ENCODE data around the gene OSBPL5. TPM values are rescaled to one million over a fixed set of nuclear protein-coding genes. Genes with fewer than 3 reads are reported as not detected.

OSBPL5 gene
- total and polyA plus RNA-seq, 2 donors from 2014 or later: 8.5 to 63.0 TPM

DNA sequence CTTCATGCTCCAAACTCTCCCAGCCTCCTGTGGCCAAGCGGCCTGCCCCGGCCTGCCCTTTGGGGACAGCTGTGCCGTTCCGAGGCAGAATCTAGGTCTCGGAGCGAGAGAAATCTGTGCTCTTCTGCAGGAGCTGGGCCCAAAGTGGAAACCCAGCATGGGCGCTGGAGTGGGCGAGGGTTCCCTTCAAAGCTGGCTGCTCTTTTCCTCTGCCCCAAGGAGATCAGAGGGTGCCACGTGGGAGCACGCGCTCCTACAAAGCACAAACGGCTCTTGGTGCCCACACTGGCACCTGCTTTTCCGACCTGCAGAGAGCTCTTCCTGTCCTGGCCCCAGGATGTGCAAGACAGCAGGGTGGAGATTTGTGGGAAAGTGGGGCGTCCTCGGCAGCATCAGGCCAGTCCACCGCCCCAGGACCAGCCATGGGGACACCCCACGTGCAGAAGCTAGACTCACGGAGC, 6.9 kb downstream of the OSBPL5 start:
- Histone ChIP-seq H3K9me3 (ENCODE audit: control insufficient read depth in 2 of 3, insufficient read depth in 1 of 3, low read length in 3 of 3) (no peaks in the 10 kb centered on the region), H3K4me1 (ENCODE audit: control insufficient read depth in 2 of 3, insufficient read depth in 2 of 3, low read depth in 1 of 3, low read length in 3 of 3) (peaks cover 0 to 44% (median 37%) of the 10 kb centered on the region in 3 donors), H3K36me3 (ENCODE audit: control insufficient read depth in 2 of 3, insufficient read depth in 3 of 3, low read length in 3 of 3) (no peaks in the 10 kb centered on the region), H3K27me3 (ENCODE audit: control insufficient read depth, insufficient read depth, low read length) (no peaks in the 10 kb centered on the region), H3K9ac (ENCODE audit: low read length in 3 of 3) (no peak overlapping the region), H3K4me3 (ENCODE audit: low read length in 3 of 3) (no peak overlapping the region), H3K27ac (ENCODE audit: low read depth in 2 of 2, low read length in 2 of 2) (no peak overlapping the region)
- DNase-seq (peak in 2 of 5 donors; percentile 35 to 66), FAIRE-seq (no peak)
- TF ChIP-seq, protein P1, sequence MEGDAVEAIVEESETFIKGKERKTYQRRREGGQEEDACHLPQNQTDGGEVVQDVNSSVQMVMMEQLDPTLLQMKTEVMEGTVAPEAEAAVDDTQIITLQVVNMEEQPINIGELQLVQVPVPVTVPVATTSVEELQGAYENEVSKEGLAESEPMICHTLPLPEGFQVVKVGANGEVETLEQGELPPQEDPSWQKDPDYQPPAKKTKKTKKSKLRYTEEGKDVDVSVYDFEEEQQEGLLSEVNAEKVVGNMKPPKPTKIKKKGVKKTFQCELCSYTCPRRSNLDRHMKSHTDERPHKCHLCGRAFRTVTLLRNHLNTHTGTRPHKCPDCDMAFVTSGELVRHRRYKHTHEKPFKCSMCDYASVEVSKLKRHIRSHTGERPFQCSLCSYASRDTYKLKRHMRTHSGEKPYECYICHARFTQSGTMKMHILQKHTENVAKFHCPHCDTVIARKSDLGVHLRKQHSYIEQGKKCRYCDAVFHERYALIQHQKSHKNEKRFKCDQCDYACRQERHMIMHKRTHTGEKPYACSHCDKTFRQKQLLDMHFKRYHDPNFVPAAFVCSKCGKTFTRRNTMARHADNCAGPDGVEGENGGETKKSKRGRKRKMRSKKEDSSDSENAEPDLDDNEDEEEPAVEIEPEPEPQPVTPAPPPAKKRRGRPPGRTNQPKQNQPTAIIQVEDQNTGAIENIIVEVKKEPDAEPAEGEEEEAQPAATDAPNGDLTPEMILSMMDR (IDR thresholded peaks at IDR 0.05; ENCODE audit: borderline replicate concordance, extremely low read depth, insufficient read depth): no peak
- intact Hi-C loops (cut with DNase I): no loop called here

- FAIRE-seq: no peak
- Histone ChIP-seq H3K9ac (ENCODE audit: low read length in 3 of 3) (peak overlapping the region in 1 of 3 donors; percentile 19), H3K4me1 (ENCODE audit: control insufficient read depth in 2 of 3, insufficient read depth in 2 of 3, low read depth in 1 of 3, low read length in 3 of 3) (peaks cover 0 to 45% (median 38%) of the 10 kb centered on the region in 3 donors), H3K27me3 (ENCODE audit: control insufficient read depth, insufficient read depth, low read length) (no peaks in the 10 kb centered on the region), H3K27ac (ENCODE audit: low read depth in 2 of 2, low read length in 2 of 2) (no peak overlapping the region), H3K36me3 (ENCODE audit: control insufficient read depth in 2 of 3, insufficient read depth in 3 of 3, low read length in 3 of 3) (no peaks in the 10 kb centered on the region), H3K4me3 (ENCODE audit: low read length in 3 of 3) (no peak overlapping the region), H3K9me3 (ENCODE audit: control insufficient read depth in 2 of 3, insufficient read depth in 1 of 3, low read length in 3 of 3) (no peaks in the 10 kb centered on the region)
- TF ChIP-seq, protein P1 (IDR thresholded peaks at IDR 0.05; ENCODE audit: borderline replicate concordance, extremely low read depth, insufficient read depth): no peak
- peak; percentile 54 to 87 (median 69) for DNase-seq
- intact Hi-C loops (cut with DNase I): no loop called here
These were observed 7.6 kb downstream of the OSBPL5 start for GRCh38 chr11:3157381-3158130.

- TF ChIP-seq, protein P1 (IDR thresholded peaks at IDR 0.05; ENCODE audit: borderline replicate concordance, extremely low read depth, insufficient read depth): no peak
- DNase-seq (peak; percentile 64 to 91 (median 72)), FAIRE-seq (no peak)
- Histone ChIP-seq H3K36me3 (ENCODE audit: control insufficient read depth in 2 of 3, insufficient read depth in 3 of 3, low read length in 3 of 3) (no peaks in the 10 kb centered on the region), H3K4me3 (ENCODE audit: low read length in 3 of 3) (no peak overlapping the region), H3K9me3 (ENCODE audit: control insufficient read depth in 2 of 3, insufficient read depth in 1 of 3, low read length in 3 of 3) (no peaks in the 10 kb centered on the region), H3K9ac (ENCODE audit: low read length in 3 of 3) (peak overlapping the region in 1 of 3 donors; percentile 19), H3K27me3 (ENCODE audit: control insufficient read depth, insufficient read depth, low read length) (no peaks in the 10 kb centered on the region), H3K4me1 (ENCODE audit: control insufficient read depth in 2 of 3, insufficient read depth in 2 of 3, low read depth in 1 of 3, low read length in 3 of 3) (peaks cover 0 to 44% (median 38%) of the 10 kb centered on the region in 3 donors), H3K27ac (ENCODE audit: low read depth in 2 of 2, low read length in 2 of 2) (peak overlapping the region in 1 of 2 donors; percentile 10)
- intact Hi-C loops (cut with DNase I): no loop called here
These were observed 8.3 kb downstream of the OSBPL5 start for GRCh38 chr11:3156661-3157311.
